ENCODE data around the gene WNT5B.

Gene WNT5B

DNA sequence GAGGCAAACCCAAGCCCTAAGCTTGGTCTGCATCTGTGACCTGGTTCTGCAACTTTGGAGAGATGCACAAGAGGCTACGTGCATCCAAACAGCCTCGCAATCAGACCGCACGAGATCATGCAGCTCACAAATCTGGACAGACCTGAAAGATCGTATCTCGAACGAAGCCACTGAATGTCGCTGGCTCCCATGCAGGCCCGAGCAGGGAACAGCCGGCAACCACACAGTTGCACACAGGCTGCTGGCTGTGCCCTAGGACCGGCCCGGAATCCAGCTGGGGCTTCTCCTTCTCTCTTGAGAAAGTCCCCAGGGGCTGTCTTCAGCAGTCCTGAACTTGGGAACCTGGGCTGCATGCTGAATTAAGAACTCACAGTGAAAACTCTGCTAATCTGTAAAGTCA is 27.9 kb downstream of the WNT5B start:
- DNase-seq: no peak

DNA sequence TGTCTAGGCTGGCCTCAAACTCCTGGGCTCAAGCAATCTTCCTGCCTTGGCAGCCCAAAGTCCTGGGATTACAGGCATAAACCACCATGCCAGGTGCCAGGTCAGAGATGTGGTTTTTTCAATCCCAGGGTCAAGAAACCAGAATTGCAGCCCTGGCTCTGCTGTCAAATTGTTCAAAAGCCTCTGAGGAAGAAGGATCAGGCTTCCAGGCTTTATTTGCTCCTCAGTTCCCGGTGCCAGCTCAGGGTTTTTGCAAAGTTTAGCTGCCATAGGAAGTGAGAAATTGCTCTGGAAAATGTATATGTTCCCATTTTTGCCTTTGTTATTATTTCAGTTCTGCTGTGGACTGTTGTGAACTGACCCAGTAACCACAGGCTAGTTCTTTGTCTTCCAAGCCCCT is 28.7 kb downstream of the WNT5B start:
- no peak for DNase-seq

DNA sequence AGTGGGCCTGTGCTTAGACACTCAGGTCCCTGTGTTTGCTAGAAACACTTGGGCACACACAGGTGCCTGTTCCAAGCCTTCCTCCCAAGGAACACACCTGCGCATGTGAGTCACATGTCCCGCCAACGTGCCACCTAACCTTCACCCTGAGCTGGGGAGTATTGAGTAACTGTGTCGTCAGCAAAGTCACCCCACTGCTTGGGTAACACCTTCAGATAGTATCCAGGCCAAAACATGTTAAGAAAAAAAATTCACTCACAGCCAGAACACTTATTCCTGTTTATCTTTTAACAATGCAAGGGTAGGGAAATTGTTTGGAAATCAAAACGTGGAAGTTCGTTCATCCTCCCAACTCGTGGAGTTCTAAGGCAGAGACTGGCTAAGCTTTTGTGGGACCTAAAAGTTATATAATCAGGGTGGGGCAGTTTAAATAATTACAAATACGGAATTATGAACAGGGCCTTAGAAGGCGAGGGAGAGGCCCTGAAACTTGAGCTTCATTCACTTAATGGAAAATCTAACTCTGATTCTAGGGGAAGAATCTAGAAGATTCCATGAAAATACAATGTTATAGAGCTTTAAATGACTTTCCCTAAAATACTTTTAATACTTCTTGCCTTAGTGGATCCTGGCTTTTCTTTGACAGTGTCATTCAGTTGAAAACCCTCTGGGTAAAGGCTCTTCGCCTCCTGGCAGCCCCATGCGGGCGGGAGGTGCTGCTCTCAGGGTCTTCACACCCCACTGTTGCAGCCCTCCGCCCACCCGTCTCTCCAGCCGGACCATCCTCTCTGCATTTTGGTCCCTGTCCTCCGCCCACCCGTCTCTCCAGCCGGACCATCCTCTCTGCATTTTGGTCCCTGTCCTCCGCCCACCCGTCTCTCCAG is 31.5 kb downstream of the WNT5B start:
- no peak for DNase-seq

GRCh38 chr12:1661553-1662335 is 32.7 kb downstream of the WNT5B start:
- DNase-seq: peak; percentile 20

- DNase-seq: no peak
These were observed 33.9 kb downstream of the WNT5B start for GRCh38 chr12:1662761-1663439.

DNA sequence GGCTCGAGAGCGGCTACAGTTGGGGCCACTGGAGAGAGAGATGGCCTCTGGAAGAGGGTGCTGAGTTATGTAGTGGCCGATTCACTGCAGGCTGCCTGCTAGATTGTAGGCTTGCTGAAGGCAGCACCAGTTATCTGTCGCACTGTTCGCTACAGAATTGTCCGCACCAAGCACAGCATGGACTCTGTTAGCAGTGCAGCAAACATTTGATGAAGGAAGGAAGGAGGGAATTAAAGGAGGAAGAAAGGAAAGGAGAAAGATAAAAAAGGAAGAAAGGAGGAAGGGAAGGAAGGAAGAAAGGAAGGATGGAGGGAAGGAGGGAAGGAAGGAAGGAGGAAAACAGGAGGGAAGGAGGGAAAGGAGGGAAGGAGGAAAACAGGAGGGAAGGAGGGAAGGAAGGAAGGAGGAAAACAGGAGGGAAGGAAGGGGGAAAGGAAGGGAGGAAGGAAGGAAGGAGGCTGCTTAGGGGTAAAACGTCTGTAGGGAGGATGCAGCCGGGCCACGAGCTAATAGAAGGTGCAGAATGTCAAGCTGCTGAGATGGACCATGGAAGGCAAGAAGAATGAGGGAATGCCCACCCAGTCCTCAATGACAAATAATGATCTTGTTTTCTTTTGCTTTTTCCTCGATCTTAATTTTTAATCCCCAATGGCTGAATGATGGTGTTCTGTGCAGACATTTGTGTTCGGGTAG is 34.6 kb downstream of the WNT5B start:
- DNase-seq: no peak

- DNase-seq: no peak
These were observed 36.3 kb downstream of the WNT5B start for GRCh38 chr12:1665366-1665765.

GRCh38 chr12:1666215-1666614 is 37.2 kb downstream of the WNT5B start:
- no peak for DNase-seq

DNA sequence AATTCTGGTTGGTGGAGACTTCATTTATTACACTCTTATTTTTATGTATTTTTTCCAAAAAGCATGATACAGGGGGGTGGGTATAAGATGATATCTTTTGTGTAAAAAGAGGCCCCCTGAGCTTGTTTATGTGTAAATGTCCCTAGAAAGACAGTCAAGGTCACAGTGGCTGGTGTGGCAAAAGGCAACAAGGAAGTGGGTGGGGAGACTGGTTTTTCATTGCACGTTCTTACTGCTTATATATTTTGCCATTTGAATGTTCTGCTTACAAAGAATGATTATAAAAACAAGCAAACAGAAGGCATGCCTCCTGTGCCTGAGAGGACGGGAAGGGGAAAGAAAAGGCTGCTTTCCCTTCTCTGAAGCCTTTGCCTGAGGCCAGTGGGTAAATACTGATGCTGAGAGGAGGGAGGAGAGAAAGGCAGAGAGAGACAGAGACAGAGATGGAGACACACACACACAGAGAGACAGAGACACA is 37.7 kb downstream of the WNT5B start:
- DNase-seq: no peak

DNA sequence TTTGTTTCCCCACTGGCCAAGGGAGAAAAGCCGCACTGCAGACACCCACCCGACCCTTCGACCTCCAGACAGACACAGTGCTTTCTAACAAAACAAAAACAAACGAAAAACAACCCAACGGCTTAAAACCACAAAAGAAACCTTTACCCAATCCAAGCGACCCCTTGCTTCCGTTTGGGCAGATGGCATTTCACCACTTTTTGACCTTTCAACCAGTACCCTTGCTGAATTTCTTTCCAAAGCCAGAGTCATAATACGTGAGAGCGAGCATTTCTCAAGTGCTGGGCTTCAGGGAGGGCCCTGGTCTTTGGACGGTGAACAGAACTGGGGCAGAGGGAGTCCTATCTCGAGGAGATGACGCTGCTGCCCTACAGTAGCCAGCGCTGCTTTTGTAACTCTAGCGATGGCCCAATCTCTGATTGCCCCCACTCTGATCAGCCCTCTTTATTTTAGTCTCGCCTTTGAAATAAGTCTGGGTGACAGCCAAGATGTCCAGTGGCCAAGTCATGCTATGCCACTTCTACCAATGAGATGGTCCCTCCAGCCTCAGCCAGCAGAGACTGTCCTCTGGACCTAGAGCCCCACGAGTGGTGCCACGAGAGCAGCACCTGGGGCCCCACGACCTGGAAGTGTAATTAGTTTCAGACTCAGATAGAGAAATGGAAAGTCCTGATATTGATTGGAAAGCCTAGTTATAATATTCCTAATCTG is 40.0 kb downstream of the WNT5B start:
- DNase-seq: no peak

DNA sequence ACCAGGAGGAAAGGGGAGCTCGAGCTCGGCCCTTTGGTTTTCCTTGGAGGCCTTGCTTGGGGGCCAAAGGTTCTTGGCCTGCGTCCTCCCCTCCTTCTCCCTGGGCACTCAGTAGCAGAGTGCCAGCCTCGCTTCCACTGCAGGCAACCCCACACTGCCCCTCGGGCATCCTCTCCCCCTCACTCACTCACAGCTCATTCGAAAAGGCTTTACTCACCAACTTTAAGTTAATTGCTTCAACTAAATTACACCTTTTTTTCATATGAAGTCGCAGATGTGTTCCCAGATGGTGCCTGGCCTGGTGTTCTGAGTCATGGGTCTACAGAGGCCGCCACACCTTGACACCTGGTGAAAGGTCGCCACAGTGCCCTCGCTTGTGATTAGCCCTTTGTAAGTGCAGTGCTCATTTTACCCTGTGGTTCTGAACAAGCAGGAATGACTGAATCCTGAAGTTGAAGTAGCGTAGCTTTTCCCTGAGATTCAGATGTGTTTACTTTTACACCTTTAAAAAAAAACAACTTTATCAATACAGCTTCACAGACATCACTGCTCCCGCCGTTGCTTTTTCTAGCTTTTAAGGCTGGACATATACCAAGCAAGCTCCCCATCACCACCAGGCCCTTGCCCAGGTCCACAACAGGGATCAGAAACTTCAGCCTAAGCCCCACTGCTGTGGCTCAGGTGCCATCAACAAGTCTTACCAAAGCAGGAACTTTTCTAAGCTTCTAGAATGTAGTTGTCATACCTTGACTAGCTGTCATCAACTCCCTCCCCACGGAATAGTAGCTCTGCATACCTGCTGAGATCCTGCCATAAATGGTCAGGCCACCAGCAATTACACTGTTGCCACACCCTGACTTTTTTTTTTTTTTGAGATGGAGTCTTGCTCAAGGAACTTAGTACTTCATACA is 41.6 kb downstream of the WNT5B start:
- DNase-seq: no peak

DNA sequence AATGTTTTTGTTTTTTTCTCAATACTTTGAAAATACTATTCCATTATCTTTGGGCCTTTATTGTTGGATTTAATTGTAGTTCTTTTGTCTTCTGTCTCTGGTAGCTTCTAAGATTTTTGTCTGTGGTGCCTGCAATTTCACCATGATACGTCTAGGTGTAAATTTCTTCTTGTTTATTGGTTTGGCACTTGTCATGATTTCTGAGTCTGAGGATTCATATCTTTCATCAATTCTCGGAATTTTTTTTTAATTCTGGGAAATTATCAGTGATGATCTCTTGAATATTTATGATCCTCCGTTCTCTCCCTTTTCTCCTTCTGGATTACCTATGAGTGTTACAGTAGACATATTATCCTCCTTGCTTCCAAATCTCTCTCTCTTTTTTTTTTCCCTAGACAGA is 47.0 kb downstream of the WNT5B start:
- no peak for DNase-seq

DNA sequence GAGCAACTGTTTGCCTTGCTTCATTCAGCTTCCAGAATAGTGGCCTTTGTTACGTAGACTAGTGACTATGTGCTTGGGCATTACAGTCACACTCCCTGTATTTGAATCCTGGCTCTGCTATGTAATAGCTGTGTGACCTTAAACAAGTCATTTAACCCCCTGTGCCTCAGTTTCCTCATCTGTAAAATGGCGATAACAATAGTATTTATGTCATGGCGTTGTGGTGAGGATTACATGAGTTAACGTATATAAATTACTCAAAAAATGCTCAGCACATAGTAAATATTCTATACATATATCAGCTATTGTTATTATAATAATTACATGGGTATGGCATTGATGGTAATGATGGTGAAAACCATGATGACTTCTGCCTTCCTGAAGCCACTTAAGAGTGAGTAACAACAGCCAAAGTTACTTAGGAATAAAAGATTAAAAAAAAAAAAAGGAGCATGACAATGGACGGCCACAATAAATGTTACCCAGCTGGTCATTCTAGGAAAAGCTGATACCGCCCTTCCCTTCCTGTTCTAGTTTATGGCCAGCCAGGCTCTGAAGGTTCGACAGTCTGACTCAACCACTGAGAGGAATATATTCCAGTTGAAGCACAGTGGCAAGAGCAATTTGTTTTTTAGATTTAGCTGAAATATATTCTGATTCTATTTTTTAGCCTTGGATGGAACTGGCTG is 51.9 kb downstream of the WNT5B start:
- DNase-seq: no peak

DNA sequence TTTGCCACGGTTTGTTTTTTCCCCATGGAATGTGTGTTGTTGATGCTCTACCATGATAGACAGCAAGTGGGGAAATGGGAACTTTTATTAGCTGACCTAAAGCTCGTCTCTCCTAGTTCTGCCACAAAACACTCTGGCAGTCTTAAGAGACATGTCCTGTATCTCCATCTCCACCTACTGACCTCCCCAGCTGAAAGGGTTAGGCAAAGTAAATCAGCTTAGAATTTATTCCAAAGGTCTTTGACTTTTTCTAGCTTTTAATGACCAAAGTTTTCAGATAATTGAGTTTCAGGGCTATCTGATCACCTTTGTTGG is 52.4 kb downstream of the WNT5B start:
- no peak for DNase-seq

- no peak for DNase-seq
These were observed 59.2 kb downstream of the WNT5B start for GRCh38 chr12:1688086-1688710.

DNA sequence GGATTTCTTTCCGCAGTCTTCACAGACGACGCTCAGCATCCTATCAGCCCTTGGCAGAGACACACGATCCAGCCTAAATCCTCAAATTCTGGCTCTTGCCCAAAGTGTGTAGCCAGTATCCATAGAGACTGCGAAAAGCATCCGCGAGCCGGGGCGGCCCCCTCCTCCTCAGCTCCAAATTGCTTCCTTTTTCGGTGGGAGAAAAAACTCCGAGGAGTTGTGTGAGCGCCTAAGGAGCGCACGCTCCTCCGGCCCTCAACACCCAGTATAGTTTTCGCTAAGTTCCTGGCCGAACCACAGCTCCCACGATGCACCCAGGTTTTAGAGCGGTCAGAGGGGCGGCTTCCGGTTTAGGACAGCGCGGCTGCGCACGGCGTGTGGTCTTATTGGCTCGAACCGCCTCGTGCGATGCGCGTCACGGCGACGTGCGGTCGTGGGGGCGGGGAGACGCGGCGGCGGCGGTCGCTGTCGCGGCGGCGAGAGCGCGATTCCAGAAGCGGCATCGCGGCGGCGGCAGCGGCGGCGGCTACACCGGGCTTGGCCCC is 61.6 kb downstream of the WNT5B start, which contains the start of gene ADIPOR2:
ADIPOR2 (plus strand) TSS at position 493 of the 545 bp plus-strand sequence. CDS start 63,274 bp downstream, outside the sequence.
- DNase-seq: peak; percentile 70

DNA sequence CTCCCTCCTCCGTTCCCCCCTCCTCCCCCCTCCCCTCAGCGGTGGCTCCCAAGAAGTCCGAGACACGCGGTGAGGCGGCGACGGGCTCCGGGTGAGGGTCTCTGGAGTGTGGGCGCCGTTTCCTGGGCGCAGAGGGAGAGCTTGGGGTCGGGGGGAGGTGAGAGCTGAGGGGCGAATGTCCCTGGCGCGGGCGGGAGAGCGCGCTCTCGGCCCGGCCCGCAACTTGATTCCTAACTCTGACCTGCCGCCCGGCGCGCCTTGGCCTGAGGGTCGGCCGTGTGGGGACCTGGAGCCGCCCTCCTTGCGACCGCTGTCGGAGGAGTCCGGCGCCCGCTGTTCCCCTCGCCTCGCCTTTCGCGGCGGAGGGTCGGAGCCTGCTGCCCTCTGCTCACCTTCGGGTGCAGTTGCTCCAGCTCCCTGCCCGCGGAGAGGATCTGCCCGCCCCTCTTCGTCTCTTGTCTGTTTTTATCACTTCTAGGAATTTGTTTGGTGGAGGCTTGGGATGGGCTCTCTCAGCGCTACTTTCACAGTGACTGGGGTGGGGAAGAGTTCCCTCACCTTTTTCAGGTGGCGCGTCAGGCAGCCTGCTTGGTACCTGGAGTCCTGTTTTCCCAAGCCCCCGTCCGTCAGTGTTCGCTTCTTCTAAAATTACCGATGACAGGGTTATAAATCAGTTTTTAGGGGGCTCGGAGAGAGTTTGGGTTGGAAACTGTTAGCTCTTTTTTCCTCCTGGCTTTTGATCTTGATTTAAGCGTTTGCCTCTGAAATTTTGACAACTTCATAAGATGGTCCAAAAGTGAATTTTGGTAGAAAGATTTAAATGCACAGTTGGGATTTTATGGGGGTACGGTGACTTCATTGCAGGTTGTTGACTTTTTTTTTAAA is 62.3 kb downstream of the WNT5B start:
- no peak for DNase-seq

DNA sequence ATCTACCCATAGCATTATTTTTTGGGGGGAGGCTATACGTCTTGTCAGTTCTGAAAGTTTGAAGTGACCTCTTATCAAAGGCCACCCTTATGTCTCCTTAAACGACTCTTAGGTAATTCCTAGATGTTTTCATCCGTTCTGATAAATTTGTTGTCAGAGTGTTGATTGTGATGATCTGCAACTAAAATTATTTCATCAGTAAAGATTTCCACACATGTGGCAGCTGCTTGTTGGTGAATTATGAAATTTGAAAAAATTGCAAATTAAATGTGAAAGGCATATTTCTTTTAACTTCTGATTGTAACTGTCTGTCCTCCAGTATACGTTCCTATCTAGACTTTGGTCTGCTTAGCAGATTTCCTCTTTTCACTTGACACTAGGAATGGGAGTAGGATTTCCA is 63.2 kb downstream of the WNT5B start:
- no peak for DNase-seq
